NCI-H2107 treated with DMSO at 0.1 percent for 48 hours (cell line): ENCODE data around the gene RGP1.
A peak's percentile ranks its signal among the peaks of the same experiment; 100 is the strongest.

Source experiments
- DNase-seq: peaks from one replicate; lab custom pipeline; 2025; ENCODE audit not compliant: unreplicated experiment; lab: John Stamatoyannopoulos, UW

RGP1 gene

GRCh38 chr9:35718721-35719511, 30.2 kb upstream of the RGP1 start:
- no peak for DNase-seq

- no peak for DNase-seq
These were observed 29.5 kb upstream of the RGP1 start for GRCh38 chr9:35719546-35719945.

GRCh38 chr9:35723426-35723825, 25.7 kb upstream of the RGP1 start:
- no peak for DNase-seq

GRCh38 chr9:35723908-35724307, 25.2 kb upstream of the RGP1 start:
- DNase-seq, result no peak

GRCh38 chr9:35725362-35725761, 23.7 kb upstream of the RGP1 start:
- no peak for DNase-seq

GRCh38 chr9:35726931-35727330, 22.2 kb upstream of the RGP1 start:
- no peak for DNase-seq

- DNase-seq, result no peak
These were observed 21.4 kb upstream of the RGP1 start for GRCh38 chr9:35727676-35728040.

- no peak for DNase-seq
These were observed 20.8 kb upstream of the RGP1 start for GRCh38 chr9:35728041-35728971.

GRCh38 chr9:35729101-35729500, 20.0 kb upstream of the RGP1 start:
- no peak for DNase-seq

- peak; percentile 43 for DNase-seq
These were observed 19.2 kb upstream of the RGP1 start for GRCh38 chr9:35729700-35730485.

- no peak for DNase-seq
These were observed 18.6 kb upstream of the RGP1 start for GRCh38 chr9:35730486-35730854.

- no peak for DNase-seq
These were observed 17.5 kb upstream of the RGP1 start for GRCh38 chr9:35731415-35732184.

GRCh38 chr9:35732185-35732799, 16.8 kb upstream of the RGP1 start, which contains the start of the genes CREB3 and TLN1:
Gene CREB3, plus strand, starts transcription at chr9:35732666. Its CDS starts 107 bp downstream, at chr9:35732773.
Gene TLN1, minus strand, starts transcription at chr9:35732195. Its CDS starts 6,501 bp downstream, at chr9:35725694.
- DNase-seq, result peak; percentile 91

- peak; percentile 54 for DNase-seq
These were observed 16.1 kb upstream of the RGP1 start for GRCh38 chr9:35732800-35733541.

- DNase-seq, result no peak
These were observed 15.0 kb upstream of the RGP1 start for GRCh38 chr9:35734096-35734495.

- peak; percentile 59 for DNase-seq
These were observed 12.9 kb upstream of the RGP1 start for GRCh38 chr9:35736201-35736633.

- no peak for DNase-seq
These were observed 11.9 kb upstream of the RGP1 start for GRCh38 chr9:35737143-35737542.

- no peak for DNase-seq
These were observed 10.9 kb upstream of the RGP1 start for GRCh38 chr9:35738186-35738585.

- DNase-seq, result no peak
These were observed 10.2 kb upstream of the RGP1 start for GRCh38 chr9:35738924-35739323.
